22Rv1 (cell line): ENCODE measurements around the gene TPI1.
"Not testable (repeated sequence)": the region's sequence is repeated elsewhere in the genome, so short reads cannot be mapped to it uniquely, and the experiment has no call there.

Experiments used
- ZFX ChIP-seq: fragments of 450-650 bp; IDR thresholded peaks from 2 replicates; pipeline ENCODE4 v1.6.1; 2017; ENCODE audit warnings: antibody characterized with exemption, borderline replicate concordance
- TF ChIP-seq, protein P1 (sequence below): fragments of 450-650 bp; IDR thresholded peaks from 2 replicates; pipeline ENCODE4 v1.5.1; 2017; ENCODE audit warnings: mild to moderate bottlenecking

DNA sequence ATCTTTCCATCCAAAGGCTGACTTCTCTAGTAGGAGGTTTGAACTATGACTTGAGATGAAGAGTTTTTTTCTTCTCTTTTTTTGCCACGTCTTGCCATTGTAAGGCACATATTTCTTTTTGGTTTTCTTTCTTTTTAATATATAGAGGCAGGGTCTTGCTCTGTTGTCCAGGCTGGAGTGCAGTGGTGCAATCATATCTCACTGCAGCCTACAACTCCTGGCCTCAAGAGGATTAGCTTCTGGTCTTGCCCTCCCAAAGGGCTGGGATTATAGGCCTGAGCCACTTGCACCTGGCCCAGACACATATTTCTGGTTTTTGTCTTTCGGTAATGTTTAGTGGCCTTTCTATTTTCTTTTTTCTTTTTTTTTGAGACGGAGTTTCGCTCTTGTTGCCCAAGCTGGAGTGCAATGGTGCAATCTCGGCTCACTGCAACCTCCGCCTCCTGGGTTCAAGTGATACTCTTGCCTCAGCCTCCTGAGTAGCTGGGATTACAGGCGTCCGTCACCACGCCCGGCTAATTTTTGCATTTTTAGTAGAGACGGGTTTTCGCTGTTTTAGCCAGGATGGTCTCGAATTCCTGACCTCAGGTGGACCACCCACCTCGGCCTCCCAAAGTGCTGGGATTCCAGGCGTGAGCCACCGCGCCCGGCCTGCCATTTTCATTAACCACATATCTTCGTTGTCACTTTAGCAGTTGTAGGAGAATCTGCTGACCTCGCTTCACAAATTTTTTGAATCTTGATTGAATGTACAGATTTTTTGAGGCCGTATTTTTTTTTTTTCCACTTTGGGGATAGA lies 22.6 kb downstream of the TPI1 start:
- TF ChIP-seq, protein P1, sequence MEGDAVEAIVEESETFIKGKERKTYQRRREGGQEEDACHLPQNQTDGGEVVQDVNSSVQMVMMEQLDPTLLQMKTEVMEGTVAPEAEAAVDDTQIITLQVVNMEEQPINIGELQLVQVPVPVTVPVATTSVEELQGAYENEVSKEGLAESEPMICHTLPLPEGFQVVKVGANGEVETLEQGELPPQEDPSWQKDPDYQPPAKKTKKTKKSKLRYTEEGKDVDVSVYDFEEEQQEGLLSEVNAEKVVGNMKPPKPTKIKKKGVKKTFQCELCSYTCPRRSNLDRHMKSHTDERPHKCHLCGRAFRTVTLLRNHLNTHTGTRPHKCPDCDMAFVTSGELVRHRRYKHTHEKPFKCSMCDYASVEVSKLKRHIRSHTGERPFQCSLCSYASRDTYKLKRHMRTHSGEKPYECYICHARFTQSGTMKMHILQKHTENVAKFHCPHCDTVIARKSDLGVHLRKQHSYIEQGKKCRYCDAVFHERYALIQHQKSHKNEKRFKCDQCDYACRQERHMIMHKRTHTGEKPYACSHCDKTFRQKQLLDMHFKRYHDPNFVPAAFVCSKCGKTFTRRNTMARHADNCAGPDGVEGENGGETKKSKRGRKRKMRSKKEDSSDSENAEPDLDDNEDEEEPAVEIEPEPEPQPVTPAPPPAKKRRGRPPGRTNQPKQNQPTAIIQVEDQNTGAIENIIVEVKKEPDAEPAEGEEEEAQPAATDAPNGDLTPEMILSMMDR: not testable (repeated sequence)
- not testable (repeated sequence) for TF ChIP-seq ZFX
